Hair follicular keratinocyte (primary cell): Measurements from ENCODE around the gene RPRML. TPM values are rescaled to one million over a fixed set of nuclear protein-coding genes. Genes with fewer than 3 reads are reported as not detected.

Experiments used
- total RNA-seq: library from RNA; depleted of rRNA; stranded (reverse); fragments of >200 nt; gene quantifications from 2 replicates; pipeline ENCODE4 v1.2.3, GENCODE V29; 2015

Gene RPRML
- not detected in 2 replicates for total RNA-seq

DNA sequence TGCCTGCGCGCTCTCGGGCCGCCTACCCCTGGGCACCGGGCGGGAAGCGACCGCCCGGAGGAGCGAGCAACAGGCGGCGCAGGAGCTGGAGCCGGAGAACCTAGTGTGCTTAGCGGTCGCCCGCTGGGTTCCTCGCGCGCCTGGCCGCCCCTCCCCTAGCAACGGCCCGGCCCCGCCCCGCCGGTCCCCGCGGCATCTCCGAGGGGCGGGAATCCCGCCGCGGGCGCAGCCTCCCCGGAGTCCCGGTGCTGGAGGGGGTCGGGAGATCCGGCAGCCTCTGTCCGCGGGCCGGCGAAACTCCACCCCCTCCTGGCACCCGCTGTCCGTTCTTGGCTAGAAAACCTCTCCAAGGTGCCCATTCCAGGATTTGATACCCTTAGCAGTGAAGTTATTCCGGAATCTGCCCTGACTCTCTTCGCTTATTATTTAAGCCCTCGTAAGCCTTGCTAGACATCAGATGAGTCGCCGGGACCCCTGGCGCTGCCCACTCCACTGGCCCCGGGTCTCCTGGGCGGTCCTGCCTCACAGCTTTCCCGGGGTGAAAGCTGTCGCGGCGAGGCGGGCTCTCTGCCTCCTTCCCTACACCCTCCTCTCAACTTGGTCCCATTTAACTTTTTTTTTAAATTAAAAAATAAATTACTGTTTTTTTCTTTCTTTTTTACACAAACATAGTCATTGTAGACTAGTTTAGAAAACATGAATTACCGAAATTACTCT is at the start of gene RPRML:
Gene RPRML (minus strand): TSS at position 107 of the 717 bp plus-strand sequence. CDS start 246 bp downstream, outside the sequence.

Other genes with a start within 250 kb of the RPRML start
- 0.19 and 1.0 TPM in 2 replicates for gene WNT3, start 160.6 kb downstream of the RPRML start, total RNA-seq
- not detected in 2 replicates for gene WNT9B, start 127.7 kb downstream of the RPRML start, total RNA-seq
- 26.1 and 27.2 TPM in 2 replicates for gene GOSR2, start 56.1 kb downstream of the RPRML start, total RNA-seq
- 40.7 and 60.3 TPM in 2 replicates for gene CDC27, start 210.0 kb upstream of the RPRML start, total RNA-seq
- gene MYL4, start 230.1 kb upstream of the RPRML start, total RNA-seq = not detected in 2 replicates